ENCODE results near the gene PGAP6. TPM values are rescaled to one million over a fixed set of nuclear protein-coding genes. Genes with fewer than 3 reads are reported as not detected.

The PGAP6 gene
- total and polyA plus RNA-seq, 2 donors (not counting 1 experiment from before 2014, with no cell fraction given): 46.2 to 82.7 TPM

DNA sequence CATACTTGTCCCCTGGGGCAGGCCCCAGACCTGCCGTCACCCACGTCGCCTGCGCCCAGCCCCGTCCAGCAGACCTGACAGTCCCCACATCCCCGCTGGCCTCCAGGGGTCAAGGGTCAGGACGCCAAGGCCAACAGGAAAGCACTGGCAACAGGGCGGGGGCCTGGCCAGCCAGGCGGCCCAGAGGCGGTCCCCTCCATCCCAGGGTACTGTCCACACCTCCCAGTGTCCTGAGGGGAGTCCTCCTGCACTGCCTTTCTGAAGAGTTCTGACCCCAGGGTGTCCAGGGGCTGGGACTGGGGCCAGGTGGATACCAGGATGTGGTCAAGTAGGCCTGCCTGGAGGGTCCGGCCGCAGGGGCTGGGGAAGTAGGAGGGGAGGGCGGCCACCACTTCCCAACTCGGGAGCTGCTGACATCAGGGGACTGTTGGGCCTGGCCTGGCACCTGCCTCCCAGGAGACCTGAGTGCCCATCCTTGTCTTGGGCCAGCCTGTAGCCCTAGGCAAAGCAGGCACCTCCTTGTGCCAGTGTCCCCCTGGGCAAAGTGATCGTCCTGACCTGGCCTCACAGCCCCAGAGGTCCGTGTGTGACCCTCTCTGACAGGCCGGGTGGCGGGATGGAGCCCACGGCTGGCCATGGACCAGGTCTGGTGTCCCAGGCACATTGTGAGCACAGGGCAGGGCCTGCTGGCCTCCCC is 22.6 kb downstream of the PGAP6 start:
- Histone ChIP-seq H3K9ac (ENCODE audit: insufficient read depth, low read length) (no peak overlapping the region), H2AFZ (ENCODE audit: low read length) (no peak overlapping the region), H3K27me3 (ENCODE audit: control insufficient read depth, insufficient read depth, low read length) (no peaks in the 10 kb centered on the region), H3K27ac (ENCODE audit: insufficient read depth, low read length) (no peak overlapping the region), H3K4me3 (replicated peaks in 1 of 4; ENCODE audit: control extremely low read depth in 1 of 4, insufficient read depth in 1 of 4, low read depth in 3 of 4, low read length in 4 of 4) (no peak overlapping the region), H3K9me3 (ENCODE audit: control insufficient read depth, insufficient read depth, low read depth, low read length) (no peaks in the 10 kb centered on the region), H4K20me1 (ENCODE audit: control insufficient read depth, extremely low read depth, insufficient read depth, low read length) (no peaks in the 10 kb centered on the region), H3K4me2 (ENCODE audit: extremely low read depth, insufficient read depth, low read length) (no peak overlapping the region), H3K79me2 (ENCODE audit: control insufficient read depth, insufficient read depth, low read length) (no peaks in the 10 kb centered on the region), H3K36me3 (ENCODE audit: control insufficient read depth, insufficient read depth, low read length) (no peaks in the 10 kb centered on the region), H3K4me1 (ENCODE audit: control insufficient read depth, extremely low read depth, insufficient read depth, low read length) (no peaks in the 10 kb centered on the region)
- TF ChIP-seq, protein P1, sequence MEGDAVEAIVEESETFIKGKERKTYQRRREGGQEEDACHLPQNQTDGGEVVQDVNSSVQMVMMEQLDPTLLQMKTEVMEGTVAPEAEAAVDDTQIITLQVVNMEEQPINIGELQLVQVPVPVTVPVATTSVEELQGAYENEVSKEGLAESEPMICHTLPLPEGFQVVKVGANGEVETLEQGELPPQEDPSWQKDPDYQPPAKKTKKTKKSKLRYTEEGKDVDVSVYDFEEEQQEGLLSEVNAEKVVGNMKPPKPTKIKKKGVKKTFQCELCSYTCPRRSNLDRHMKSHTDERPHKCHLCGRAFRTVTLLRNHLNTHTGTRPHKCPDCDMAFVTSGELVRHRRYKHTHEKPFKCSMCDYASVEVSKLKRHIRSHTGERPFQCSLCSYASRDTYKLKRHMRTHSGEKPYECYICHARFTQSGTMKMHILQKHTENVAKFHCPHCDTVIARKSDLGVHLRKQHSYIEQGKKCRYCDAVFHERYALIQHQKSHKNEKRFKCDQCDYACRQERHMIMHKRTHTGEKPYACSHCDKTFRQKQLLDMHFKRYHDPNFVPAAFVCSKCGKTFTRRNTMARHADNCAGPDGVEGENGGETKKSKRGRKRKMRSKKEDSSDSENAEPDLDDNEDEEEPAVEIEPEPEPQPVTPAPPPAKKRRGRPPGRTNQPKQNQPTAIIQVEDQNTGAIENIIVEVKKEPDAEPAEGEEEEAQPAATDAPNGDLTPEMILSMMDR (conservative IDR thresholded peaks at IDR 0.05 in 1 of 2, IDR thresholded peaks at IDR 0.05 in 1 of 2; ENCODE audit: low read depth in 1 of 2, low read length in 2 of 2): no peak
- no peak for TF ChIP-seq EZH2 (IDR thresholded peaks at IDR 0.05; ENCODE audit: low read length, missing control alignments)
- no peak for DNase-seq (ENCODE audit: low read depth in 2 of 2)

DNA sequence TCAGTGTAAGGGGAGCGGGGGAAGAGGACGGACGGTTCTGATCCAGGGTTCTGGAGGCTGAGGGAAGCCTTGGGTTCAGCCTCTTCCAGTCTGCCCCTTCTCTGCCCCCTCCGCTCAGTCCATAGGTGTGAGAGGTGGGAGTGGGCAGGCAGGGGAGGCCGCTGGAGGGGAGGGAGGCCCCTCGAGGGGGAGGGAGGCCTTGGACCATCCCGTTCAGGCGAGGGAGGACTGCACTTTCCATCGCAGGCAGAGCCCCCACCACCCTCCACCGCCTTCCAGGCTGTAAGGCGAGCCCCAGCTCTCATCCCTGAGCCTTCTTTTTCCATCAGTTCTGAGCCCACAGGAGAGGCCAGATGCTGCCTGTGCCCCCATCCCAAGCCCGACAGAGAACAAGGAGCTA is 25.0 kb downstream of the PGAP6 start:
- no peaks in the 10 kb centered on the region for H3K27me3 ChIP-seq (ENCODE audit: control insufficient read depth, insufficient read depth, low read length)
- DNase-seq (ENCODE audit: low read depth in 2 of 2): no peak
- H3K4me2 ChIP-seq (ENCODE audit: extremely low read depth, insufficient read depth, low read length): no peak overlapping the region
- no peak overlapping the region for H3K4me3 ChIP-seq (replicated peaks in 1 of 4; ENCODE audit: control extremely low read depth in 1 of 4, insufficient read depth in 1 of 4, low read depth in 3 of 4, low read length in 4 of 4)
- H3K9me3 ChIP-seq (ENCODE audit: control insufficient read depth, insufficient read depth, low read depth, low read length): no peaks in the 10 kb centered on the region
- H3K36me3 ChIP-seq (ENCODE audit: control insufficient read depth, insufficient read depth, low read length): no peaks in the 10 kb centered on the region
- no peak overlapping the region for H3K27ac ChIP-seq (ENCODE audit: insufficient read depth, low read length)
- no peaks in the 10 kb centered on the region for H4K20me1 ChIP-seq (ENCODE audit: control insufficient read depth, extremely low read depth, insufficient read depth, low read length)
- no peak overlapping the region for H3K9ac ChIP-seq (ENCODE audit: insufficient read depth, low read length)
- no peaks in the 10 kb centered on the region for H3K4me1 ChIP-seq (ENCODE audit: control insufficient read depth, extremely low read depth, insufficient read depth, low read length)
- no peak for TF ChIP-seq EZH2 (IDR thresholded peaks at IDR 0.05; ENCODE audit: low read length, missing control alignments)
- TF ChIP-seq, protein P1 (conservative IDR thresholded peaks at IDR 0.05 in 1 of 2, IDR thresholded peaks at IDR 0.05 in 1 of 2; ENCODE audit: low read depth in 1 of 2, low read length in 2 of 2): no peak
- H2AFZ ChIP-seq (ENCODE audit: low read length): no peak overlapping the region
- peaks cover under 1% of the 10 kb centered on the region for H3K79me2 ChIP-seq (ENCODE audit: control insufficient read depth, insufficient read depth, low read length)

DNA sequence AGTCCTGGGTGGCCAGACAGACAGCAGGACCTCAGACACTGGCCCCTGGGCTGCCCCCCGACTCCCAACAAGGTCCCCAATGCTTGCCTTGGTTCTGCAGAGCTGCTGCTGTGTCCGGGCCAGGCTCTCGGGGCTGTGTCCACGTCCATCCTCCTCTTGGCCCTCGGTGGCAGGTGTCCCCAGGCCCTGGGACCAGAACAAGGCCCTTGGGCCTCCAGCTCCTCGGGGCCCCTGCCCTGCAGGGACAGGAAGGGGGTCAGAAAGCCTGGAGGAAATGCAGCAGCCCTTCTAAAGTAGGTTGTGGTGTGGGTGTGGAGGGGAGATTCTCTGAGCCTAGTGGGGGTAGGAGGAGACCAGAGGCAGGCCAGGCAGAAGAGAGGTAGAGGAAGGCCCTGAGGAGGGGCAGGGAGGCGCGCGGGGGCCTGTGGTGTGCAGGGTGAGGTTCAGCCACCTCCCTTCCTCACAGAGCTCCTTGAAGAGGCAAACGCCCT is 26.8 kb downstream of the PGAP6 start:
- Histone ChIP-seq H3K27ac (ENCODE audit: insufficient read depth, low read length) (no peak overlapping the region), H2AFZ (ENCODE audit: low read length) (no peak overlapping the region), H3K4me2 (ENCODE audit: extremely low read depth, insufficient read depth, low read length) (no peak overlapping the region), H3K4me1 (ENCODE audit: control insufficient read depth, extremely low read depth, insufficient read depth, low read length) (no peaks in the 10 kb centered on the region), H4K20me1 (ENCODE audit: control insufficient read depth, extremely low read depth, insufficient read depth, low read length) (no peaks in the 10 kb centered on the region), H3K27me3 (ENCODE audit: control insufficient read depth, insufficient read depth, low read length) (no peaks in the 10 kb centered on the region), H3K9me3 (ENCODE audit: control insufficient read depth, insufficient read depth, low read depth, low read length) (no peaks in the 10 kb centered on the region), H3K36me3 (ENCODE audit: control insufficient read depth, insufficient read depth, low read length) (peaks cover 2% of the 10 kb centered on the region), H3K9ac (ENCODE audit: insufficient read depth, low read length) (no peak overlapping the region), H3K79me2 (ENCODE audit: control insufficient read depth, insufficient read depth, low read length) (peaks cover 9% of the 10 kb centered on the region), H3K4me3 (replicated peaks in 1 of 4; ENCODE audit: control extremely low read depth in 1 of 4, insufficient read depth in 1 of 4, low read depth in 3 of 4, low read length in 4 of 4) (no peak overlapping the region)
- no peak for TF ChIP-seq EZH2 (IDR thresholded peaks at IDR 0.05; ENCODE audit: low read length, missing control alignments)
- TF ChIP-seq, protein P1 (conservative IDR thresholded peaks at IDR 0.05 in 1 of 2, IDR thresholded peaks at IDR 0.05 in 1 of 2; ENCODE audit: low read depth in 1 of 2, low read length in 2 of 2): no peak
- no peak for DNase-seq (ENCODE audit: low read depth in 2 of 2)

Data from fibroblast of lung (primary cell).